H9 (cell line): ENCODE measurements around the gene MYO1D. TPM values are rescaled to one million over a fixed set of nuclear protein-coding genes. Genes with fewer than 3 reads are reported as not detected.

Source experiments
- DNase-seq: peaks from one replicate; pipeline ENCODE4 v3.0.0-alpha.2; 2017
- H2AFZ ChIP-seq: one replicate; pipeline ENCODE4 v1.6.1; 2013; ENCODE audit warnings: mild to moderate bottlenecking, low read length, control low read depth, moderate library complexity
- H2AK5ac ChIP-seq: 2 replicates; pipeline ENCODE4 v1.6.1; 2013; ENCODE audit warnings: low read length, control low read depth, mixed read lengths; ENCODE audit not compliant: insufficient read length
- H2BK120ac ChIP-seq: one replicate; pipeline ENCODE4 v1.6.1; 2013; ENCODE audit warnings: low read depth, mild to moderate bottlenecking, low read length, control low read depth, inconsistent platforms; ENCODE audit not compliant: poor library complexity, severe bottlenecking
- H2BK12ac ChIP-seq: 2 replicates; pipeline ENCODE4 v1.6.1; 2013; ENCODE audit warnings: low read length, control low read depth, mixed read lengths, low read depth; ENCODE audit not compliant: insufficient read length
- H2BK15ac ChIP-seq: 2 replicates; pipeline ENCODE4 v1.6.1; 2013; ENCODE audit warnings: low read depth, low read length, control low read depth
- H2BK20ac ChIP-seq: one replicate; pipeline ENCODE4 v1.6.1; 2013; ENCODE audit warnings: low read depth, mild to moderate bottlenecking, low read length, control low read depth, inconsistent platforms; ENCODE audit not compliant: poor library complexity, severe bottlenecking
- H2BK5ac ChIP-seq: 2 replicates; pipeline ENCODE4 v1.6.1; 2013; ENCODE audit warnings: low read length, control low read depth, mixed read lengths; ENCODE audit not compliant: insufficient read length
- H3K14ac ChIP-seq: 2 replicates; pipeline ENCODE4 v1.6.1; 2013; ENCODE audit warnings: low read length, control low read depth; ENCODE audit not compliant: insufficient read depth
- H3K18ac ChIP-seq: 2 replicates; pipeline ENCODE4 v1.6.1; 2013; ENCODE audit warnings: low read depth, mild to moderate bottlenecking, mixed read lengths, low read length, control low read depth; ENCODE audit not compliant: insufficient read length
- H3K23ac ChIP-seq: 2 replicates; pipeline ENCODE4 v1.6.1; 2013; ENCODE audit warnings: low read length, control low read depth, mixed read lengths, low read depth; ENCODE audit not compliant: insufficient read length
- H3K23me2 ChIP-seq: 2 replicates; pipeline ENCODE4 v1.6.1; 2013; ENCODE audit warnings: low read depth, mild to moderate bottlenecking, mixed read lengths, low read length, control low read depth; ENCODE audit not compliant: insufficient read length, poor library complexity, severe bottlenecking
- H3K27ac ChIP-seq: 2 replicates; pipeline ENCODE4 v1.5.1; 2013; ENCODE audit warnings: low read length, control low read depth, mixed read lengths, low read depth; ENCODE audit not compliant: insufficient read length
- H3K27me3 ChIP-seq: 2 replicates; pipeline ENCODE4 v1.6.1; 2013; ENCODE audit warnings: low read length, control low read depth, inconsistent platforms; ENCODE audit not compliant: insufficient read depth
- H3K4ac ChIP-seq: 2 replicates; pipeline ENCODE4 v1.6.1; 2013; ENCODE audit warnings: low read depth, mild to moderate bottlenecking, control low read depth, inconsistent platforms, low read length, moderate library complexity
- H3K4me1 ChIP-seq: 2 replicates; pipeline ENCODE4 v1.6.1; 2013; ENCODE audit warnings: low read length, control low read depth, inconsistent platforms; ENCODE audit not compliant: insufficient read depth
- H3K4me2 ChIP-seq: 2 replicates; pipeline ENCODE4 v1.6.1; 2013; ENCODE audit warnings: low read length, control low read depth, mixed read lengths; ENCODE audit not compliant: insufficient read length, insufficient read depth
- H3K56ac ChIP-seq: 2 replicates; pipeline ENCODE4 v1.6.1; 2013; ENCODE audit warnings: low read depth, mild to moderate bottlenecking, mixed read lengths, low read length, control low read depth; ENCODE audit not compliant: insufficient read length
- H3K79me1 ChIP-seq: 2 replicates; pipeline ENCODE4 v1.6.1; 2013; ENCODE audit warnings: low read depth, mild to moderate bottlenecking, moderate library complexity, low read length, control low read depth, inconsistent platforms; ENCODE audit not compliant: insufficient read depth, poor library complexity, severe bottlenecking
- H3K79me2 ChIP-seq: 2 replicates; pipeline ENCODE4 v1.6.1; 2013; ENCODE audit warnings: low read length, control low read depth, inconsistent platforms; ENCODE audit not compliant: insufficient read depth
- H3K9ac ChIP-seq: 2 replicates; pipeline ENCODE4 v1.6.1; 2013; ENCODE audit warnings: low read length, control low read depth, mixed read lengths; ENCODE audit not compliant: insufficient read length; ENCODE audit errors: extremely low read depth
- H3K9me3 ChIP-seq: one replicate; pipeline ENCODE4 v1.6.1; 2013; ENCODE audit warnings: low read depth, low read length, inconsistent platforms; ENCODE audit not compliant: control insufficient read depth
- H3T11ph ChIP-seq: one replicate; pipeline ENCODE4 v1.6.1; 2013; ENCODE audit warnings: mild to moderate bottlenecking, low read length, control low read depth, inconsistent platforms
- H4K20me1 ChIP-seq: one replicate; pipeline ENCODE4 v1.6.1; 2013; ENCODE audit not compliant: control insufficient read depth, insufficient read length, insufficient read depth
- H4K5ac ChIP-seq: 2 replicates; pipeline ENCODE4 v1.6.1; 2013; ENCODE audit warnings: low read depth, mild to moderate bottlenecking, mixed read lengths, low read length, control low read depth; ENCODE audit not compliant: insufficient read length
- H4K8ac ChIP-seq: replicated peaks from 2 replicates; pipeline ENCODE4 v1.6.1; 2013; ENCODE audit warnings: low read length, control low read depth, mixed read lengths, low read depth; ENCODE audit not compliant: insufficient read length
- H4K91ac ChIP-seq: 2 replicates; pipeline ENCODE4 v1.6.1; 2013; ENCODE audit warnings: low read depth, mild to moderate bottlenecking, moderate library complexity, mixed read lengths, low read length, control low read depth; ENCODE audit not compliant: insufficient read length
- H3K27ac Mint-ChIP-seq, 3 experiments: 2 replicates in 2 of 3; 3 replicates in 1 of 3; pipeline ENCODE4 v1.8.0; 2020 to 2021; ENCODE audit warnings: mixed read lengths in 3 of 3, mild to moderate bottlenecking in 1 of 3, moderate library complexity in 1 of 3
- H3K27me3 Mint-ChIP-seq: 2 replicates; pipeline ENCODE4 v1.8.0; 2021; ENCODE audit warnings: low read depth, mild to moderate bottlenecking, moderate library complexity, mixed read lengths
- H3K36me3 Mint-ChIP-seq, 3 experiments: 2 replicates in 2 of 3; 3 replicates in 1 of 3; pipeline ENCODE4 v1.8.0; 2020 to 2021; ENCODE audit warnings: low read depth in 3 of 3, mixed read lengths in 3 of 3; ENCODE audit not compliant: insufficient read depth in 1 of 3
- H3K4me1 Mint-ChIP-seq, 2 experiments: 2 replicates each; pipeline ENCODE4 v1.8.0; 2020; ENCODE audit warnings: mixed read lengths in 2 of 2
- H3K4me3 Mint-ChIP-seq, 2 experiments: 2 replicates in 1 of 2; 3 replicates in 1 of 2; pipeline ENCODE4 v1.8.0; 2020 to 2021; ENCODE audit warnings: mild to moderate bottlenecking in 2 of 2, mixed read lengths in 2 of 2, moderate library complexity in 1 of 2
- H3K9me3 Mint-ChIP-seq, 2 experiments: 2 replicates in 1 of 2; 3 replicates in 1 of 2; pipeline ENCODE4 v1.8.0; 2020; ENCODE audit warnings: mild to moderate bottlenecking in 2 of 2, mixed read lengths in 2 of 2, moderate library complexity in 1 of 2
- CTCF ChIP-seq: fragments of 200-600 bp; sonication (generic); conservative IDR thresholded peaks from 3 replicates; pipeline ENCODE4 v1.8.0; 2021; ENCODE audit warnings: antibody characterized with exemption, mild to moderate bottlenecking
- WGBS: extraction: QIAGEN DNeasy Blood & Tissue Kit; methylation state at CpG from one replicate; pipeline ENCODE4 v1.1.7; 2013; ENCODE audit warnings: missing lambda C conversion rate, low lambda C conversion rate, mixed read lengths; ENCODE audit not compliant: insufficient read length; ENCODE audit errors: extremely low coverage; 5-methylcytosine and 5-hydroxymethylcytosine counted together
- total RNA-seq: library from RNA; stranded (reverse); gene quantifications from 2 replicates; pipeline ENCODE4 v1.2.1, GENCODE V29; 2021

Gene MYO1D
- total RNA-seq, 1 experiment from 2014 or later: 19.0 TPM

DNA sequence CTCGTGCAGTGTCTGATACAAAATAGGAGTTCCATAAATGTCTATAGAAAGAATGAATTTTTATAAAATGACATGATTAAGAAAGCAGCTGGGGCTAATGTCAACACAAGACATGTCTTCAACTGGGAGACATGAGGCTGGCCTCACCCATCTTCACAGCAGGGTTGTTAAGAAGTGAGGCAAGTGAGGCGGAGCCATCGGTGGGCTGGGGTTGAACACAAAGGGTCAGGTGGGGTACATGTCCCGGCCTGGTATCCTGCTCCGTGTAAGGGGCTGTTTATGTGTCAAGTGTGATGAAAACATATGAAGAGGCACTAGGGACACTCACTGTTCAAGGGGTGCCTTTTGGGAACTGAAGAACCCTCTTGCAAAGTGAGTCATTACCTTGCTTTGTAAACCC, 368.0 kb downstream of the MYO1D start:
- no peak for DNase-seq
- Histone ChIP-seq H3K4me2 (no peak overlapping the region), H3K27me3 (no peaks in the 10 kb centered on the region)

More for the DNA sequence above, 368.0 kb downstream of the MYO1D start:
- no peaks in the 10 kb centered on the region for H3K23me2 ChIP-seq
- H3K9ac ChIP-seq: no peak overlapping the region
- no peak overlapping the region for H3K4ac ChIP-seq
- no peak overlapping the region for H3K23ac ChIP-seq
- H4K91ac ChIP-seq: no peak overlapping the region
- no peaks in the 10 kb centered on the region for H3K9me3 Mint-ChIP-seq
- no peak overlapping the region for H2BK5ac ChIP-seq
- H2BK12ac ChIP-seq: no peak overlapping the region
- no peaks in the 10 kb centered on the region; the same call in 1 of the 2 replicates for H3K27me3 Mint-ChIP-seq
- no peak overlapping the region for H2BK20ac ChIP-seq
- H4K20me1 ChIP-seq: no peaks in the 10 kb centered on the region
- no peaks in the 10 kb centered on the region for H3K9me3 ChIP-seq
- H2AFZ ChIP-seq: no peak overlapping the region
- no peaks in the 10 kb centered on the region for H3K36me3 Mint-ChIP-seq
- no peak overlapping the region for H4K8ac ChIP-seq
- H2BK120ac ChIP-seq: no peak overlapping the region
- no peaks in the 10 kb centered on the region for H3K4me1 ChIP-seq
- no peak overlapping the region for H3K27ac Mint-ChIP-seq
- TF ChIP-seq CTCF: no peak
- H3K27ac ChIP-seq: no peak overlapping the region
- no CpG with 5 or more reads among the region's 5 CpGs for WGBS
- no peak overlapping the region for H3T11ph ChIP-seq
- H4K5ac ChIP-seq: no peak overlapping the region
- no peak overlapping the region for H3K56ac ChIP-seq
- no peaks in the 10 kb centered on the region for H3K79me2 ChIP-seq
- no peak overlapping the region for H3K14ac ChIP-seq
- H2AK5ac ChIP-seq: no peak overlapping the region
- no peak overlapping the region for H3K18ac ChIP-seq
- no peaks in the 10 kb centered on the region for H3K79me1 ChIP-seq
- no peak overlapping the region for H2BK15ac ChIP-seq
- no peak overlapping the region for H3K4me3 Mint-ChIP-seq
- peaks cover 7 to 17% of the 10 kb centered on the region in 2 experiments for H3K4me1 Mint-ChIP-seq
